H9 (cell line): Measurements from ENCODE around the gene RGP1. TPM values are rescaled to one million over a fixed set of nuclear protein-coding genes. Genes with fewer than 3 reads are reported as not detected.

Experiments
- DNase-seq: peaks from one replicate; pipeline ENCODE4 v3.0.0-alpha.2; 2017
- H2AFZ ChIP-seq: one replicate; pipeline ENCODE4 v1.6.1; 2013; ENCODE audit warnings: mild to moderate bottlenecking, low read length, control low read depth, moderate library complexity
- H2AK5ac ChIP-seq: 2 replicates; pipeline ENCODE4 v1.6.1; 2013; ENCODE audit warnings: low read length, control low read depth, mixed read lengths; ENCODE audit not compliant: insufficient read length
- H2BK120ac ChIP-seq: one replicate; pipeline ENCODE4 v1.6.1; 2013; ENCODE audit warnings: low read depth, mild to moderate bottlenecking, low read length, control low read depth, inconsistent platforms; ENCODE audit not compliant: poor library complexity, severe bottlenecking
- H2BK12ac ChIP-seq: 2 replicates; pipeline ENCODE4 v1.6.1; 2013; ENCODE audit warnings: low read length, control low read depth, mixed read lengths, low read depth; ENCODE audit not compliant: insufficient read length
- H2BK15ac ChIP-seq: 2 replicates; pipeline ENCODE4 v1.6.1; 2013; ENCODE audit warnings: low read depth, low read length, control low read depth
- H2BK20ac ChIP-seq: one replicate; pipeline ENCODE4 v1.6.1; 2013; ENCODE audit warnings: low read depth, mild to moderate bottlenecking, low read length, control low read depth, inconsistent platforms; ENCODE audit not compliant: poor library complexity, severe bottlenecking
- H2BK5ac ChIP-seq: 2 replicates; pipeline ENCODE4 v1.6.1; 2013; ENCODE audit warnings: low read length, control low read depth, mixed read lengths; ENCODE audit not compliant: insufficient read length
- H3K14ac ChIP-seq: 2 replicates; pipeline ENCODE4 v1.6.1; 2013; ENCODE audit warnings: low read length, control low read depth; ENCODE audit not compliant: insufficient read depth
- H3K18ac ChIP-seq: 2 replicates; pipeline ENCODE4 v1.6.1; 2013; ENCODE audit warnings: low read depth, mild to moderate bottlenecking, mixed read lengths, low read length, control low read depth; ENCODE audit not compliant: insufficient read length
- H3K23ac ChIP-seq: 2 replicates; pipeline ENCODE4 v1.6.1; 2013; ENCODE audit warnings: low read length, control low read depth, mixed read lengths, low read depth; ENCODE audit not compliant: insufficient read length
- H3K23me2 ChIP-seq: 2 replicates; pipeline ENCODE4 v1.6.1; 2013; ENCODE audit warnings: low read depth, mild to moderate bottlenecking, mixed read lengths, low read length, control low read depth; ENCODE audit not compliant: insufficient read length, poor library complexity, severe bottlenecking
- H3K27ac ChIP-seq: 2 replicates; pipeline ENCODE4 v1.5.1; 2013; ENCODE audit warnings: low read length, control low read depth, mixed read lengths, low read depth; ENCODE audit not compliant: insufficient read length
- H3K27me3 ChIP-seq: 2 replicates; pipeline ENCODE4 v1.6.1; 2013; ENCODE audit warnings: low read length, control low read depth, inconsistent platforms; ENCODE audit not compliant: insufficient read depth
- H3K4ac ChIP-seq: 2 replicates; pipeline ENCODE4 v1.6.1; 2013; ENCODE audit warnings: low read depth, mild to moderate bottlenecking, control low read depth, inconsistent platforms, low read length, moderate library complexity
- H3K4me1 ChIP-seq: 2 replicates; pipeline ENCODE4 v1.6.1; 2013; ENCODE audit warnings: low read length, control low read depth, inconsistent platforms; ENCODE audit not compliant: insufficient read depth
- H3K4me2 ChIP-seq: 2 replicates; pipeline ENCODE4 v1.6.1; 2013; ENCODE audit warnings: low read length, control low read depth, mixed read lengths; ENCODE audit not compliant: insufficient read length, insufficient read depth
- H3K56ac ChIP-seq: 2 replicates; pipeline ENCODE4 v1.6.1; 2013; ENCODE audit warnings: low read depth, mild to moderate bottlenecking, mixed read lengths, low read length, control low read depth; ENCODE audit not compliant: insufficient read length
- H3K79me1 ChIP-seq: 2 replicates; pipeline ENCODE4 v1.6.1; 2013; ENCODE audit warnings: low read depth, mild to moderate bottlenecking, moderate library complexity, low read length, control low read depth, inconsistent platforms; ENCODE audit not compliant: insufficient read depth, poor library complexity, severe bottlenecking
- H3K79me2 ChIP-seq: 2 replicates; pipeline ENCODE4 v1.6.1; 2013; ENCODE audit warnings: low read length, control low read depth, inconsistent platforms; ENCODE audit not compliant: insufficient read depth
- H3K9ac ChIP-seq: 2 replicates; pipeline ENCODE4 v1.6.1; 2013; ENCODE audit warnings: low read length, control low read depth, mixed read lengths; ENCODE audit not compliant: insufficient read length; ENCODE audit errors: extremely low read depth
- H3K9me3 ChIP-seq: one replicate; pipeline ENCODE4 v1.6.1; 2013; ENCODE audit warnings: low read depth, low read length, inconsistent platforms; ENCODE audit not compliant: control insufficient read depth
- H3T11ph ChIP-seq: one replicate; pipeline ENCODE4 v1.6.1; 2013; ENCODE audit warnings: mild to moderate bottlenecking, low read length, control low read depth, inconsistent platforms
- H4K20me1 ChIP-seq: one replicate; pipeline ENCODE4 v1.6.1; 2013; ENCODE audit not compliant: control insufficient read depth, insufficient read length, insufficient read depth
- H4K5ac ChIP-seq: 2 replicates; pipeline ENCODE4 v1.6.1; 2013; ENCODE audit warnings: low read depth, mild to moderate bottlenecking, mixed read lengths, low read length, control low read depth; ENCODE audit not compliant: insufficient read length
- H4K8ac ChIP-seq: replicated peaks from 2 replicates; pipeline ENCODE4 v1.6.1; 2013; ENCODE audit warnings: low read length, control low read depth, mixed read lengths, low read depth; ENCODE audit not compliant: insufficient read length
- H4K91ac ChIP-seq: 2 replicates; pipeline ENCODE4 v1.6.1; 2013; ENCODE audit warnings: low read depth, mild to moderate bottlenecking, moderate library complexity, mixed read lengths, low read length, control low read depth; ENCODE audit not compliant: insufficient read length
- H3K27ac Mint-ChIP-seq, 3 experiments: 2 replicates in 2 of 3; 3 replicates in 1 of 3; pipeline ENCODE4 v1.8.0; 2020 to 2021; ENCODE audit warnings: mixed read lengths in 3 of 3, mild to moderate bottlenecking in 1 of 3, moderate library complexity in 1 of 3
- H3K27me3 Mint-ChIP-seq: 2 replicates; pipeline ENCODE4 v1.8.0; 2021; ENCODE audit warnings: low read depth, mild to moderate bottlenecking, moderate library complexity, mixed read lengths
- H3K36me3 Mint-ChIP-seq, 3 experiments: 2 replicates in 2 of 3; 3 replicates in 1 of 3; pipeline ENCODE4 v1.8.0; 2020 to 2021; ENCODE audit warnings: low read depth in 3 of 3, mixed read lengths in 3 of 3; ENCODE audit not compliant: insufficient read depth in 1 of 3
- H3K4me1 Mint-ChIP-seq, 2 experiments: 2 replicates each; pipeline ENCODE4 v1.8.0; 2020; ENCODE audit warnings: mixed read lengths in 2 of 2
- H3K4me3 Mint-ChIP-seq, 2 experiments: 2 replicates in 1 of 2; 3 replicates in 1 of 2; pipeline ENCODE4 v1.8.0; 2020 to 2021; ENCODE audit warnings: mild to moderate bottlenecking in 2 of 2, mixed read lengths in 2 of 2, moderate library complexity in 1 of 2
- H3K9me3 Mint-ChIP-seq, 2 experiments: 2 replicates in 1 of 2; 3 replicates in 1 of 2; pipeline ENCODE4 v1.8.0; 2020; ENCODE audit warnings: mild to moderate bottlenecking in 2 of 2, mixed read lengths in 2 of 2, moderate library complexity in 1 of 2
- CTCF ChIP-seq: fragments of 200-600 bp; sonication (generic); conservative IDR thresholded peaks from 3 replicates; pipeline ENCODE4 v1.8.0; 2021; ENCODE audit warnings: antibody characterized with exemption, mild to moderate bottlenecking
- WGBS: extraction: QIAGEN DNeasy Blood & Tissue Kit; methylation state at CpG from one replicate; pipeline ENCODE4 v1.1.7; 2013; ENCODE audit warnings: missing lambda C conversion rate, low lambda C conversion rate, mixed read lengths; ENCODE audit not compliant: insufficient read length; ENCODE audit errors: extremely low coverage; 5-methylcytosine and 5-hydroxymethylcytosine counted together
- total RNA-seq: library from RNA; stranded (reverse); gene quantifications from 2 replicates; pipeline ENCODE4 v1.2.1, GENCODE V29; 2021

The RGP1 gene
- total RNA-seq, 1 experiment from 2014 or later: 25.7 TPM

- H2BK12ac ChIP-seq: no peak overlapping the region
- no peaks in the 10 kb centered on the region for H3K9me3 ChIP-seq
- no peak overlapping the region for H3K23ac ChIP-seq
- H4K8ac ChIP-seq: no peak overlapping the region
- H3K56ac ChIP-seq: no peak overlapping the region
- no peak overlapping the region for H2AFZ ChIP-seq
- no peak overlapping the region for H3K14ac ChIP-seq
- TF ChIP-seq CTCF: no peak
- no peaks in the 10 kb centered on the region for H3K79me1 ChIP-seq
- H2BK15ac ChIP-seq: no peak overlapping the region
- Mint-ChIP-seq H3K4me3 (no peak overlapping the region), H3K9me3 (no peaks in the 10 kb centered on the region), H3K27ac (peak overlapping the region in 1 of 3 experiments; percentile 88; a peak in 3 of 7 replicates), H3K4me1 (peaks cover 0 to 9% of the 10 kb centered on the region in 2 experiments; a peak in 2 of 4 replicates), H3K36me3 (peaks cover 48 to 97% (median 90%) of the 10 kb centered on the region in 3 experiments), H3K27me3 (no peaks in the 10 kb centered on the region; the same call in 1 of the 2 replicates)
- no CpG with 5 or more reads among the region's 4 CpGs for WGBS
- no peaks in the 10 kb centered on the region for H3K27me3 ChIP-seq
- H3K23me2 ChIP-seq: no peaks in the 10 kb centered on the region
- H3K4ac ChIP-seq: no peak overlapping the region
- H2BK120ac ChIP-seq: no peak overlapping the region
- H2AK5ac ChIP-seq: no peak overlapping the region
- no peak overlapping the region for H4K91ac ChIP-seq
- no peaks in the 10 kb centered on the region for H3K4me1 ChIP-seq
- H2BK20ac ChIP-seq: no peak overlapping the region
- no peak overlapping the region for H3K4me2 ChIP-seq
- H3K18ac ChIP-seq: no peak overlapping the region
- H3K9ac ChIP-seq: no peak overlapping the region
- no peak overlapping the region for H2BK5ac ChIP-seq
- no peak for DNase-seq
- no peak overlapping the region for H3K27ac ChIP-seq
- no peak overlapping the region for H3T11ph ChIP-seq
- no peaks in the 10 kb centered on the region for H4K20me1 ChIP-seq
- no peak overlapping the region for H4K5ac ChIP-seq
- H3K79me2 ChIP-seq: no peaks in the 10 kb centered on the region
Observed at GRCh38 chr9:35716230-35716629, 32.9 kb upstream of the RGP1 start.
